HAP-1 (cell line): Measurements from ENCODE around the gene FGGY.

Experiments used
- DNase-seq, 2 experiments: peaks; one replicate each; pipeline ENCODE4 v3.0.0-alpha.2; 2016 to 2020; ENCODE audit warnings: low spot score in 2 of 2
- H3K27me3 ChIP-seq: fragments of 250-450 bp; sonication (Bioruptor Pico); 2 replicates; pipeline ENCODE4 v1.5.1; 2020; ENCODE audit warnings: low read depth, mild to moderate bottlenecking, moderate library complexity
- H3K36me3 ChIP-seq: fragments of 250-450 bp; sonication (Bioruptor Pico); replicated peaks from 2 replicates; pipeline ENCODE4 v1.5.1; 2020; ENCODE audit warnings: mild to moderate bottlenecking
- H3K4me1 ChIP-seq: fragments of 250-450 bp; sonication (Bioruptor Pico); 2 replicates; pipeline ENCODE4 v1.5.1; 2020; ENCODE audit warnings: mild to moderate bottlenecking
- H3K4me3 ChIP-seq: fragments of 250-450 bp; sonication (Bioruptor Pico); 2 replicates; pipeline ENCODE4 v1.5.1; 2020; ENCODE audit warnings: mild to moderate bottlenecking, moderate library complexity
- H3K9me3 ChIP-seq: fragments of 250-450 bp; sonication (Bioruptor Pico); 2 replicates; pipeline ENCODE4 v1.5.1; 2020; ENCODE audit warnings: mild to moderate bottlenecking, moderate library complexity
- in situ Hi-C: fragments of 300-500 bp; cut with MboI; formaldehyde crosslinking; loops from 3 replicates; pipeline ENCODE4 v1.14.3; 2020; ENCODE audit warnings: low sequenced_read_pairs, inconsistent platforms, mixed read lengths

FGGY gene

DNA sequence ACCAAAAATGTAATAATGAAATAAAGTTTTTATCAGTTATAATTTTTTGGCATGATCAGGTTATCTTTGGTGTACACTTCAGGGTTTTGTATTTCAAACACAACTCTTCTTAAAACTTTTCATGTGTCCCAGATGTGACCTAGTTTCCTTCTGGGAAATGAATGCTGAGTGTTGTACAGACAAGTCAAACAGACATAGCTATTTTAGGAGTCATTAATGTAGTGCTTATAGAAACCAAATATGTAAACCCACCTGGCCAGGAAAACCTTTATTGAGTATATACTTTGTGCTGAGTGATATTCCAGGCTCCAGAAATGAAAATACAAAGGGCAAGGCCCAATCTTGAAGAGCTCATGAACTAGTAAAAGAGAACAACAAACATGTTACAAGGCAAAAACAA lies 491.9 kb downstream of the FGGY start:
- no peak overlapping the region for H3K4me3 ChIP-seq
- H3K36me3 ChIP-seq: no peaks in the 10 kb centered on the region
- H3K9me3 ChIP-seq: 0 out of 2 replicates have a peak, but pooled peaks cover 3% of the 10 kb centered on the region
- no peaks in the 10 kb centered on the region for H3K4me1 ChIP-seq
- 0 out of 2 replicates have a peak, but pooled peaks cover 2% of the 10 kb centered on the region for H3K27me3 ChIP-seq
- DNase-seq: no peak
- in situ Hi-C loops: no loop called here

DNA sequence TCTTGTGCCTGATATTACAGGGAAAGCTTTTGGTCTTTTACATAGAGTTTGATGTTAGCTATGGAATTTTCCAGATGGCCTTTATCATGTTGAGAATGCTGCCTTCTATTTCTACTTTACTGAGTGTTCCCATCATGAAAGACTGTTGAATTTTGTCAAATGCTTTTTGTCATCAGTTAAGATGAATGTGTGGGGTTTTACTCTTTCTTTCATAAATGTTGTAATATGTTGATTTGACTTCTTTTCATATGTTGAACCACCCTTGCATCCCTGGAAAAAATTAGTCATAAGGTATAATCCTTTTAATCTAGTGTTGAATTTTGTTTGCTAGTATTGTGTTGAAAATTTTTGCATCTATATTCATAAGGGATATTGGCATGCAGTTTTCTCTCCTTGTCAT lies 501.7 kb downstream of the FGGY start:
- in situ Hi-C loops: no loop called here
- H3K4me1 ChIP-seq: peaks cover 5% of the 10 kb centered on the region; the same call in 1 of the 2 replicates
- no peaks in the 10 kb centered on the region for H3K36me3 ChIP-seq
- no peak overlapping the region for H3K4me3 ChIP-seq
- peak in 1 of 2 experiments; percentile 36 for DNase-seq
- H3K9me3 ChIP-seq: no peaks in the 10 kb centered on the region
- H3K27me3 ChIP-seq: no peaks in the 10 kb centered on the region; the same call in 1 of the 2 replicates

DNA sequence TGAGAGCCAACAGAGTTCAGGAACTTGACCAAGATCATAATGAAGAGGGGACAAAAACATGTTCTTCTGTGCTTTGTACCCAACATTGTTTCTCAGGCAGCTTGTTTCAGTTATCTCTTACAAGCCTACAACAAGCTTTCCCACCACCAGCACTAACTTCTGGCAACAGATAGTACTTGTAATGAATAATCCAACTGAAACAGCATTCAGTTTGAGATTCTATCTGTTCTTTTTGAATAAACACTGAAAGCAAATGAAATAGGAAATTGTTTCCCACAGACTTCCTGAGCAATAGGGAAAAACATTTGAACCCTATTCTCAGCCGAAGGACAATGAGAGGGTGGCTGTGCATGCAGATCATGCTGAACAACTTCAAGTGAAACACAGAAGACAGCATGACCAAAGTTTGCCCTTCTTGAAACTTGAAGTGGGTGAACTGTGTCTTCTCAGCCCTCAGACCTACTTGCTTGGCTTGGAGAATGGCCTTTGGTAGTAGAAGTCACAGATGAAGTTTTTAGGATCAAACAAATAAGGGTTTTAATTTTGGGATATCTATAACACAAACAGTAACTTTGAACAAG lies 506.7 kb downstream of the FGGY start:
- DNase-seq: no peak
- no peaks in the 10 kb centered on the region; the same call in 1 of the 2 replicates for H3K4me1 ChIP-seq
- H3K27me3 ChIP-seq: peaks cover 7% of the 10 kb centered on the region
- H3K9me3 ChIP-seq: no peaks in the 10 kb centered on the region
- no peaks in the 10 kb centered on the region for H3K36me3 ChIP-seq
- H3K4me3 ChIP-seq: no peak overlapping the region
- in situ Hi-C loops: no loop called here

DNA sequence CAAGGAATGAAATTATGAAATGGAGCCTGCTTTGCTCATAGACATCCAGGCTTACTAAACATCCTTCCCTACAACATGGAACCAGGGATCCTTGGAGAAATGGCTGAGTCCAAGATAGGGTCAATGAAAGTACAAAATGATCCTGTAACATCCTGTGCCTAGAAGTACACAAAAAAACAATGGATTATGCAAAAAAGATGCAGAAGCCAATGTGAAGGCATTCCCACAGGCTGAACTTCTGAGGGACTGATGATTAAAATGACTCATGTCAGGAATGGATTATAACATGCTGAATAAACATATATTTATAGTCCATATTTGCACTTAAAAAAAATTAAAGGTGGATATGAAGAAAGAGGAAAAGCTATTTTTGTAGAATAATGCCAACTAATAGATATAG lies 507.4 kb downstream of the FGGY start:
- Histone ChIP-seq H3K9me3 (no peaks in the 10 kb centered on the region), H3K36me3 (no peaks in the 10 kb centered on the region), H3K4me3 (no peak overlapping the region), H3K27me3 (peaks cover 7% of the 10 kb centered on the region), H3K4me1 (no peaks in the 10 kb centered on the region)
- DNase-seq: no peak
- in situ Hi-C loops: no loop called here

DNA sequence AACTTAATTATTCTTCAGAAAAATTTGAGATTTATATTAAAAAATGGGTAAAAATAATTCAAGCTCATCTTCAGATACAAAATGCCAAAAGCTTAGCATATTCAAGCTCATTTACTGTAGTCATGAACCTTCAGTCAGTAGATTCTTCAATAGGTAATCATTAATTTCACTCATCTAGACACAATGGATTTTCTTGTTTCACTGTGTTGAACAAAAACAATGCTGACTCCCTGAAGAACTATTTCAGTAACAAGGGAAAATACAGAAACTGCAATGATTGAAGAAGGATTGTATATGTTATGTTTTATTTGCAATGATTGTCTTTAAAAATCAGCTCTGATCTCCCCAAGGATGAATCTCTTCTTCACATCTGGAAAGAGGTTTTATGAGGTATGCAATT lies 508.7 kb downstream of the FGGY start:
- H3K4me1 ChIP-seq: no peaks in the 10 kb centered on the region
- H3K9me3 ChIP-seq: no peaks in the 10 kb centered on the region
- peaks cover 7% of the 10 kb centered on the region for H3K27me3 ChIP-seq
- DNase-seq: no peak
- no peak overlapping the region for H3K4me3 ChIP-seq
- H3K36me3 ChIP-seq: no peaks in the 10 kb centered on the region
- in situ Hi-C loops: no loop called here
